Fibroblast of mammary gland (primary cell): ENCODE results near the gene GOLPH3.

Experiments used
- DNase-seq: peaks from one replicate; pipeline ENCODE4 v3.0.0-alpha.2; 2010; ENCODE audit warnings: low read depth
- H3K4me3 ChIP-seq: 2 replicates; pipeline ENCODE4 v1.5.1; 2011; ENCODE audit warnings: low read depth, mild to moderate bottlenecking, low read length, moderate library complexity; ENCODE audit not compliant: control insufficient read depth
- CTCF ChIP-seq: conservative IDR thresholded peaks from 2 replicates; pipeline ENCODE4 v1.5.1; 2011; ENCODE audit warnings: low read depth, low read length, inconsistent platforms; ENCODE audit not compliant: control insufficient read depth, insufficient read depth

GOLPH3 gene

GRCh38 chr5:32206509-32207354, 32.6 kb upstream of the GOLPH3 start:
- DNase-seq = no peak
- TF ChIP-seq CTCF = no peak
- no peak overlapping the region for H3K4me3 ChIP-seq

- TF ChIP-seq CTCF = no peak
- H3K4me3 ChIP-seq = no peak overlapping the region
- no peak for DNase-seq
Observed at GRCh38 chr5:32206053-32206452, 31.9 kb upstream of the GOLPH3 start.

GRCh38 chr5:32202394-32202793, 28.3 kb upstream of the GOLPH3 start:
- no peak for TF ChIP-seq CTCF
- DNase-seq = peak; percentile 77
- no peak overlapping the region for H3K4me3 ChIP-seq

- peak; percentile 57 for DNase-seq
Observed at GRCh38 chr5:32201122-32201753, 27.1 kb upstream of the GOLPH3 start.

GRCh38 chr5:32197032-32197431, 22.9 kb upstream of the GOLPH3 start:
- DNase-seq = no peak
- no peak for TF ChIP-seq CTCF
- H3K4me3 ChIP-seq = no peak overlapping the region

More at GRCh38 chr5:32201122-32201753, 27.1 kb upstream of the GOLPH3 start:
- H3K4me3 ChIP-seq = no peak overlapping the region
- no peak for TF ChIP-seq CTCF

GRCh38 chr5:32195265-32195664, 21.1 kb upstream of the GOLPH3 start:
- H3K4me3 ChIP-seq = no peak overlapping the region
- no peak for DNase-seq
- TF ChIP-seq CTCF = no peak
